Uterus (tissue), 2 donors: ENCODE data around the gene AIG1.

Experiments used
- POLR2A ChIP-seq, 2 donors: fragments of 450-650 bp; IDR thresholded peaks; one replicate each; pipeline ENCODE4 v1.6.1; 2016; ENCODE audit warnings: antibody characterized with exemption in 2 of 2, mild to moderate bottlenecking in 1 of 2, moderate library complexity in 1 of 2
- TF ChIP-seq, protein P1 (sequence below), 4 experiments: fragments of 200-600 bp in 2 of 4; fragments of 450-650 bp in 2 of 4; sonication (generic) in 2 of 4; IDR thresholded peaks; one replicate each; pipeline ENCODE4 v1.5.1; 2016 to 2019; ENCODE audit warnings: antibody characterized with exemption in 4 of 4, mild to moderate bottlenecking in 2 of 4, moderate library complexity in 1 of 4

GRCh38 chr6:143109196-143109595 is 48.5 kb downstream of the AIG1 start:
- TF ChIP-seq, protein P1, sequence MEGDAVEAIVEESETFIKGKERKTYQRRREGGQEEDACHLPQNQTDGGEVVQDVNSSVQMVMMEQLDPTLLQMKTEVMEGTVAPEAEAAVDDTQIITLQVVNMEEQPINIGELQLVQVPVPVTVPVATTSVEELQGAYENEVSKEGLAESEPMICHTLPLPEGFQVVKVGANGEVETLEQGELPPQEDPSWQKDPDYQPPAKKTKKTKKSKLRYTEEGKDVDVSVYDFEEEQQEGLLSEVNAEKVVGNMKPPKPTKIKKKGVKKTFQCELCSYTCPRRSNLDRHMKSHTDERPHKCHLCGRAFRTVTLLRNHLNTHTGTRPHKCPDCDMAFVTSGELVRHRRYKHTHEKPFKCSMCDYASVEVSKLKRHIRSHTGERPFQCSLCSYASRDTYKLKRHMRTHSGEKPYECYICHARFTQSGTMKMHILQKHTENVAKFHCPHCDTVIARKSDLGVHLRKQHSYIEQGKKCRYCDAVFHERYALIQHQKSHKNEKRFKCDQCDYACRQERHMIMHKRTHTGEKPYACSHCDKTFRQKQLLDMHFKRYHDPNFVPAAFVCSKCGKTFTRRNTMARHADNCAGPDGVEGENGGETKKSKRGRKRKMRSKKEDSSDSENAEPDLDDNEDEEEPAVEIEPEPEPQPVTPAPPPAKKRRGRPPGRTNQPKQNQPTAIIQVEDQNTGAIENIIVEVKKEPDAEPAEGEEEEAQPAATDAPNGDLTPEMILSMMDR (IDR thresholded peaks at IDR 0.05): no peak
- TF ChIP-seq POLR2A (IDR thresholded peaks at IDR 0.05): no peak
